ENCODE results near the gene ADGRB2.

The ADGRB2 gene

DNA sequence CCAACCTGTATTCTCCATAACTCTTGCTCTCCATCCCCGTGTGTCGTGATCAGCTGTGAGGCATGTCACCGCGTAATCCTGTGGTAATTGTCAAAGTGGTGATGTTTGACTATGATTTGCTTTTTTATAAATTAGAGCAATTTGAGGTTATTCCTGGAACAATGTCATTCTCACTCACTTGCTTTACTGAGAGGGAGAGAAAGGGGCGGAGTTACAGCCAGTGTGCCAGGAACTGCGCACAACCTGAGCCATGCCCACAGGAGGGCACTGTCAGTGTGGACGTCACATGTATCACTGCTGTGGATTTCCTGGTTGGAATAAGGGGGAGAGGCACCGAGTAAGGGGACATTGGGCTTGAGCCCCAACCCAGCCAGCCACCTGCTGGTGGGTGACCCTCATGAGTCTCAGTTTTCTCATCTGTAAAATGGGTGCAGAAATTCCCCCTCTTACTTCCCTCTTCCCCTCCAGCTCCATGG lies 6.9 kb downstream of the ADGRB2 start:
- DNase-seq, result no peak
- Histone ChIP-seq H3K36me3 (ENCODE audit: insufficient read depth, low read length) (no peaks in the 10 kb centered on the region; the same call in 1 of the 2 replicates), H2AFZ (ENCODE audit: low read depth, low read length) (no peak overlapping the region), H3K9me3 (ENCODE audit: insufficient read depth, low read length, severe bottlenecking) (no peaks in the 10 kb centered on the region), H3K27me3 (ENCODE audit: insufficient read depth, low read length, poor library complexity) (peaks cover 15% of the 10 kb centered on the region), H3K27ac (ENCODE audit: low read length) (no peak overlapping the region), H4K20me1 (ENCODE audit: insufficient read depth, low read length) (peaks cover 38% of the 10 kb centered on the region), H3K4me2 (ENCODE audit: insufficient read depth, low read length) (no peak overlapping the region), H3K4me3 (ENCODE audit: low read depth in 1 of 2, low read length in 2 of 2) (no peak overlapping the region), H3K4me1 (ENCODE audit: insufficient read depth, low read length) (peaks cover 38% of the 10 kb centered on the region), H3K79me2 (ENCODE audit: insufficient read depth, low read length) (no peaks in the 10 kb centered on the region), H3K9ac (ENCODE audit: low read depth, low read length) (no peak overlapping the region)
- TF ChIP-seq EZH2 (IDR thresholded peaks at IDR 0.05; ENCODE audit: borderline replicate concordance, low read depth, low read length, severe bottlenecking), result no peak
- TF ChIP-seq, protein P1, sequence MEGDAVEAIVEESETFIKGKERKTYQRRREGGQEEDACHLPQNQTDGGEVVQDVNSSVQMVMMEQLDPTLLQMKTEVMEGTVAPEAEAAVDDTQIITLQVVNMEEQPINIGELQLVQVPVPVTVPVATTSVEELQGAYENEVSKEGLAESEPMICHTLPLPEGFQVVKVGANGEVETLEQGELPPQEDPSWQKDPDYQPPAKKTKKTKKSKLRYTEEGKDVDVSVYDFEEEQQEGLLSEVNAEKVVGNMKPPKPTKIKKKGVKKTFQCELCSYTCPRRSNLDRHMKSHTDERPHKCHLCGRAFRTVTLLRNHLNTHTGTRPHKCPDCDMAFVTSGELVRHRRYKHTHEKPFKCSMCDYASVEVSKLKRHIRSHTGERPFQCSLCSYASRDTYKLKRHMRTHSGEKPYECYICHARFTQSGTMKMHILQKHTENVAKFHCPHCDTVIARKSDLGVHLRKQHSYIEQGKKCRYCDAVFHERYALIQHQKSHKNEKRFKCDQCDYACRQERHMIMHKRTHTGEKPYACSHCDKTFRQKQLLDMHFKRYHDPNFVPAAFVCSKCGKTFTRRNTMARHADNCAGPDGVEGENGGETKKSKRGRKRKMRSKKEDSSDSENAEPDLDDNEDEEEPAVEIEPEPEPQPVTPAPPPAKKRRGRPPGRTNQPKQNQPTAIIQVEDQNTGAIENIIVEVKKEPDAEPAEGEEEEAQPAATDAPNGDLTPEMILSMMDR (IDR thresholded peaks at IDR 0.05; ENCODE audit: borderline replicate concordance, extremely low read depth, low read length, poor library complexity, severe bottlenecking), result peak; percentile 29
- no peak for ATAC-seq (ENCODE audit: insufficient read depth, low read depth)

DNA sequence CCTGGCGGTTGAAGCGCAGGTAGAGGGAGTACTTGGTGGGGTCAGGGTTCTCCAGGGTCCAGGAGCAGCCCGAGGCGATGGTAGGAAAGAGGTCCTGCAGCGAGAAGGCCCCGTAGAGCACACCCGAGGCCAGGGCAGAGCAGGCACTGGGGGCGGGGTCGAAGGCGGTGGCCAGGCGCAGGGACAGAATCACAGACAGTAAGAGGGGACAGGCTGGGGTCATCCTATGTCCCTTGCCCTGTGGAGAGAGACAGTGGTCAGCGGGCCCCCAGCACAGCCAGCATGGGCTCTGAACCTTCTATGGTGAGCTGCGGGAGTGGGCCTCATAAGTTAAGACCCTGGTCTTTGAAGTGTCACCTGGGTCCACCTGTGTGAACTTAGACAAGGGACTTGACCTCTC lies 7.6 kb downstream of the ADGRB2 start:
- Histone ChIP-seq H3K4me1 (ENCODE audit: insufficient read depth, low read length) (peaks cover 38% of the 10 kb centered on the region), H3K36me3 (ENCODE audit: insufficient read depth, low read length) (no peaks in the 10 kb centered on the region; the same call in 1 of the 2 replicates), H2AFZ (ENCODE audit: low read depth, low read length) (no peak overlapping the region), H3K9me3 (ENCODE audit: insufficient read depth, low read length, severe bottlenecking) (no peaks in the 10 kb centered on the region), H3K27me3 (ENCODE audit: insufficient read depth, low read length, poor library complexity) (peaks cover 9% of the 10 kb centered on the region), H3K79me2 (ENCODE audit: insufficient read depth, low read length) (no peaks in the 10 kb centered on the region), H4K20me1 (ENCODE audit: insufficient read depth, low read length) (peaks cover 32% of the 10 kb centered on the region), H3K4me2 (ENCODE audit: insufficient read depth, low read length) (no peak overlapping the region), H3K27ac (ENCODE audit: low read length) (no peak overlapping the region), H3K4me3 (ENCODE audit: low read depth in 1 of 2, low read length in 2 of 2) (no peak overlapping the region), H3K9ac (ENCODE audit: low read depth, low read length) (no peak overlapping the region)
- TF ChIP-seq EZH2 (IDR thresholded peaks at IDR 0.05; ENCODE audit: borderline replicate concordance, low read depth, low read length, severe bottlenecking), result no peak
- TF ChIP-seq, protein P1 (IDR thresholded peaks at IDR 0.05; ENCODE audit: borderline replicate concordance, extremely low read depth, low read length, poor library complexity, severe bottlenecking), result no peak
- DNase-seq, result no peak
- no peak for ATAC-seq (ENCODE audit: insufficient read depth, low read depth)

DNA sequence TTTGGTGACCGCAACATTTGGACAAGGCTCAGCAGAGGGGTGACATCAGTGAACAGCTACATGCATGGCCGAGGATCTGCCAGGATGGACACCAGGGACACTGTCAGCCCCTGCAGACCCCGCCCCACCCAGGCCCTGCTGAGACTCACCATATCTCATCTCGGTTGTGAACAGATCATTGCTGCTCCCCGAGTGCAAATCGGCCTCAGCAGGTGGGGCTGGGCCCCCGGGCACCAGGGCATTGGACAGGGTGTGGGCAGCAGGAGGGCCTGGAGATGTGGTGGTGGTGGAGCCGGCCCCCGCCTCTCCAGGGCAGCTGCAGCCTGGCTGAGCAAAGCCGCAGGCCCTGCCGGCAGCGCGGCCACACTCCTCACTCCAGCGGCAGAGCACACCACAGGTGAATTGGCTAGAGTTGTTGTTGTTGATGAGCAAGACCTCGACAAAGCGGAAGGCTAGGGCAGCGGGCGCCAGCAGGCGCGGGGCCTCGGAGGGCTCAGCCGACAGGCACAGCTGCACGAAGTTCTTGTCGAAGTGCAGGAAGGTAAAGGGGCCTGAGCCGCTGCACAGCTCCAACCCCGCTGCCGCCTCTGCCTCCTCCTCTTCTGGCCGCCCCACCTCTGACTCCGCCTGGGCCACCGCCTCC lies 8.2 kb downstream of the ADGRB2 start:
- DNase-seq (no peak), ATAC-seq (ENCODE audit: insufficient read depth, low read depth) (no peak)
- peaks cover 27% of the 10 kb centered on the region for H4K20me1 ChIP-seq (ENCODE audit: insufficient read depth, low read length)
- no peak overlapping the region for H3K4me2 ChIP-seq (ENCODE audit: insufficient read depth, low read length)
- peaks cover 7% of the 10 kb centered on the region for H3K27me3 ChIP-seq (ENCODE audit: insufficient read depth, low read length, poor library complexity)
- H3K9ac ChIP-seq (ENCODE audit: low read depth, low read length), result no peak overlapping the region
- no peaks in the 10 kb centered on the region for H3K9me3 ChIP-seq (ENCODE audit: insufficient read depth, low read length, severe bottlenecking)
- H3K4me3 ChIP-seq (ENCODE audit: low read depth in 1 of 2, low read length in 2 of 2), result no peak overlapping the region
- no peak for TF ChIP-seq EZH2 (IDR thresholded peaks at IDR 0.05; ENCODE audit: borderline replicate concordance, low read depth, low read length, severe bottlenecking)
- TF ChIP-seq, protein P1 (IDR thresholded peaks at IDR 0.05; ENCODE audit: borderline replicate concordance, extremely low read depth, low read length, poor library complexity, severe bottlenecking), result no peak
- H3K36me3 ChIP-seq (ENCODE audit: insufficient read depth, low read length), result no peaks in the 10 kb centered on the region; the same call in 1 of the 2 replicates
- peaks cover 37% of the 10 kb centered on the region for H3K4me1 ChIP-seq (ENCODE audit: insufficient read depth, low read length)
- no peak overlapping the region for H2AFZ ChIP-seq (ENCODE audit: low read depth, low read length)
- H3K27ac ChIP-seq (ENCODE audit: low read length), result no peak overlapping the region
- H3K79me2 ChIP-seq (ENCODE audit: insufficient read depth, low read length), result no peaks in the 10 kb centered on the region

Measured in DND-41 (cell line).